OCI-LY7 (cell line): ENCODE measurements around the gene HIPK3.

ENCODE experiments used
- CTCF ChIP-seq: fragments of 200-600 bp; sonication (generic); conservative IDR thresholded peaks from 2 replicates; pipeline ENCODE4 v1.5.1; 2014; ENCODE audit warnings: mild to moderate bottlenecking, antibody characterized with exemption, low read length, moderate library complexity, mixed read lengths
- EZH2phosphoT487 ChIP-seq: fragments of 200-600 bp; sonication (generic); IDR thresholded peaks from 2 replicates; pipeline ENCODE4 v1.6.1; 2018; ENCODE audit warnings: low read depth, borderline replicate concordance, mild to moderate bottlenecking, mixed run types, antibody characterized with exemption, low read length, moderate library complexity, mixed read lengths

- TF ChIP-seq EZH2phosphoT487, result no peak
- TF ChIP-seq CTCF, result no peak
Measured at GRCh38 chr11:33399421-33399820, 142.2 kb downstream of the HIPK3 start.
